H1 (cell line): ENCODE results near the gene TPPP2.

Experiments used
- POLR2A ChIP-seq, 2 experiments: IDR thresholded peaks; 1 replicate in 1 of 2; 2 replicates in 1 of 2; pipeline ENCODE4 v1.6.1; 2011; ENCODE audit warnings: low read depth in 2 of 2, low read length in 2 of 2, mild to moderate bottlenecking in 2 of 2; ENCODE audit errors: control extremely low read depth in 1 of 2
- RAD21 ChIP-seq, 2 experiments: IDR thresholded peaks in 1 of 2; conservative IDR thresholded peaks in 1 of 2; 2 replicates each; pipeline ENCODE4 v1.6.1; 2011; ENCODE audit warnings: low read depth in 2 of 2, low read length in 2 of 2, improper control_type of control experiment in 1 of 2, inconsistent platforms in 1 of 2, mild to moderate bottlenecking in 1 of 2, moderate library complexity in 1 of 2
- SRF ChIP-seq: IDR thresholded peaks from 2 replicates; pipeline ENCODE4 v1.6.1; 2011; ENCODE audit warnings: mild to moderate bottlenecking, low read depth, low read length, moderate library complexity
- TF ChIP-seq, protein P1 (sequence below), 3 experiments: IDR thresholded peaks; 1 replicate in 2 of 3; 2 replicates in 1 of 3; pipeline versions ENCODE4 v1.5.1 to v1.6.1; 2011; ENCODE audit warnings: low read length in 3 of 3, mild to moderate bottlenecking in 3 of 3, inconsistent platforms in 2 of 3, low read depth in 1 of 3, moderate library complexity in 1 of 3; ENCODE audit not compliant: insufficient read depth in 1 of 3; ENCODE audit errors: control extremely low read depth in 1 of 3

DNA sequence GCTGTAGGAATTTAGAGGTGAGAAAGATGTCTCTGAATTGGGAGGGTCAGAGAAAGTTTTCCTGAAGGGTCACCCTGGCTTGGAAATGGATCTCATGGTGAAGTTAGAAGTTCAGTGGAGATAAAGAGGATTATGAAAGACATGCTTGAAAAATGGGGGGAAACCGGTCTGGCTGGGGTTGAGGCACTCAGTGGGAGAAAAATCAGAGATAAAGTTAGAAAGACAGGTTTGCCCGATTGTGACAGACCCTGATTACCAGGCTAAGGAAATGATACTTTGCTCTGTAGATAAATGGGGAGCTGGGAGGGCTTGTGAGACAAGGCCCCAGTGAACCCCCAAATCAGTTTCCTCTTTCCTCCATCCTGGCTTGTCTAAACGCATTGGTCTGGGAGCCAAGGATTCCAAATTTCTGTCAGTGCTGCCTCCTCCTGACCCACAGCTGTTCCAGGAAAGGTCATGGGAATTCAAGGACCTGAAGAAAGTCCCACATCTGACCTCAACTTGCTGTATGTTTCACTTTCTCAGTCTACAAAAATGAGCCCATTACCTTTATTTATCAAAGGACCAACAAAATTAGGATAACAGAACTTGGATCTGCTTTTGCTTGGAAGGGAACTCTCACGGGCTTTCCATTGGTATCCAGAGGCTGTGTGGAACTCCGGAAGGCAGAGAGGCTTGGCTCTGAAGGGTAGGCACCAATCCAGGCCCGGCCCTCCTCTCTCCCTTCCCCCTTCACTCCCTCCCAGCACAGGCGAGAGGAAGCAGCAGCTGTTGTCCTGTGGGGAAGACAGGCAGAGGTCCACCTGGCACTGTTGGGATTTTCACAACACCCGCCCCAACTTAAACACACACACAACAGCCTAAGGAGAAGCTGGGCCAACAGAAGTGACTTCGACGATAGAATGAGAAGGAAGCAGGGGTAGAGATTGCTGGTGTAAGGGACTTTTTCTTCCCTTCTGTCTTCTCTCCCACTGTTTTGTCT is 8.7 kb downstream of the TPPP2 start:
- TF ChIP-seq, protein P1, sequence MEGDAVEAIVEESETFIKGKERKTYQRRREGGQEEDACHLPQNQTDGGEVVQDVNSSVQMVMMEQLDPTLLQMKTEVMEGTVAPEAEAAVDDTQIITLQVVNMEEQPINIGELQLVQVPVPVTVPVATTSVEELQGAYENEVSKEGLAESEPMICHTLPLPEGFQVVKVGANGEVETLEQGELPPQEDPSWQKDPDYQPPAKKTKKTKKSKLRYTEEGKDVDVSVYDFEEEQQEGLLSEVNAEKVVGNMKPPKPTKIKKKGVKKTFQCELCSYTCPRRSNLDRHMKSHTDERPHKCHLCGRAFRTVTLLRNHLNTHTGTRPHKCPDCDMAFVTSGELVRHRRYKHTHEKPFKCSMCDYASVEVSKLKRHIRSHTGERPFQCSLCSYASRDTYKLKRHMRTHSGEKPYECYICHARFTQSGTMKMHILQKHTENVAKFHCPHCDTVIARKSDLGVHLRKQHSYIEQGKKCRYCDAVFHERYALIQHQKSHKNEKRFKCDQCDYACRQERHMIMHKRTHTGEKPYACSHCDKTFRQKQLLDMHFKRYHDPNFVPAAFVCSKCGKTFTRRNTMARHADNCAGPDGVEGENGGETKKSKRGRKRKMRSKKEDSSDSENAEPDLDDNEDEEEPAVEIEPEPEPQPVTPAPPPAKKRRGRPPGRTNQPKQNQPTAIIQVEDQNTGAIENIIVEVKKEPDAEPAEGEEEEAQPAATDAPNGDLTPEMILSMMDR (IDR thresholded peaks at IDR 0.05; ENCODE audit: control extremely low read depth in 1 of 3, insufficient read depth in 1 of 3, low read depth in 1 of 3, low read length in 3 of 3), result no peak
- TF ChIP-seq SRF (no peak), POLR2A (IDR thresholded peaks at IDR 0.05; ENCODE audit: control extremely low read depth in 1 of 2, low read depth in 2 of 2, low read length in 2 of 2) (0 out of 3 replicates have a peak, but pooled peaks of 1 of the 2 experiments have one; percentile 25), RAD21 (IDR thresholded peaks at IDR 0.05 in 1 of 2, conservative IDR thresholded peaks at IDR 0.05 in 1 of 2; ENCODE audit: low read depth in 2 of 2, low read length in 2 of 2) (no peak; a peak in 1 of 4 replicates)
